HepG2 (cell line): ENCODE results near the gene NUBPL. TPM values are rescaled to one million over a fixed set of nuclear protein-coding genes. Genes with fewer than 3 reads are reported as not detected.

Experiments used
- ARID4A ChIP-seq: sonication (generic); formaldehyde crosslinking; IDR thresholded peaks from 2 replicates; pipeline ENCODE4 v1.5.0; 2020; ENCODE audit warnings: mild to moderate bottlenecking, missing genetic modification reagents, borderline replicate concordance
- ETV5 ChIP-seq: IDR thresholded peaks from 2 replicates; pipeline ENCODE4 v1.6.1; 2018; ENCODE audit warnings: missing biosample characterization, missing genetic modification reagents, inconsistent platforms, borderline replicate concordance
- HBP1 ChIP-seq: IDR thresholded peaks from 2 replicates; pipeline ENCODE4 v1.6.1; 2016; ENCODE audit warnings: low read depth, control low read depth
- HES4 ChIP-seq: sonication (generic); formaldehyde crosslinking; IDR thresholded peaks from 2 replicates; pipeline ENCODE4 v1.9.0; 2021; ENCODE audit warnings: mild to moderate bottlenecking, missing genetic modification reagents, borderline replicate concordance
- HOMEZ ChIP-seq: IDR thresholded peaks from 2 replicates; pipeline ENCODE4 v1.6.1; 2016; ENCODE audit warnings: low read depth
- KDM4B ChIP-seq: sonication (generic); formaldehyde crosslinking; IDR thresholded peaks from 2 replicates; pipeline ENCODE4 v1.4.0; 2020; ENCODE audit warnings: missing genetic modification reagents
- SP140L ChIP-seq: sonication (generic); formaldehyde crosslinking; IDR thresholded peaks from 2 replicates; pipeline ENCODE4 v1.4.0; 2020; ENCODE audit warnings: missing genetic modification reagents, borderline replicate concordance
- ZBTB25 ChIP-seq: IDR thresholded peaks from 2 replicates; pipeline ENCODE4 v1.6.1; 2018; ENCODE audit warnings: missing genetic modification reagents
- ZMAT5 ChIP-seq: sonication (generic); formaldehyde crosslinking; IDR thresholded peaks from 2 replicates; pipeline ENCODE4 v1.5.0; 2020; ENCODE audit warnings: mild to moderate bottlenecking, low read depth, missing genetic modification reagents, borderline replicate concordance
- ZNF318 ChIP-seq: sonication (generic); formaldehyde crosslinking; IDR thresholded peaks from 2 replicates; pipeline ENCODE4 v1.4.0; 2020; ENCODE audit warnings: mild to moderate bottlenecking, missing genetic modification reagents
- ZNF761 ChIP-seq: sonication (generic); formaldehyde crosslinking; conservative IDR thresholded peaks from 2 replicates; pipeline ENCODE4 v1.4.0; 2020; ENCODE audit warnings: mild to moderate bottlenecking, missing genetic modification reagents
- polyA plus RNA-seq, 8 experiments: library from polyadenylated mRNA; depleted of rRNA in 3 of 8; stranded (reverse) in 7 of 8; unstranded in 1 of 8; fragments of >200 nt; fragmentation: Illumina TruSeq in 4 of 8; extraction: Trizol in 4 of 8; gene quantifications; 2 replicates each; pipeline versions ENCODE4 v1.2.1 to v1.2.3, GENCODE V29; 2011 to 2016; ENCODE audit warnings: low read depth in 4 of 8, missing spikeins in 1 of 8, mixed read lengths in 1 of 8; ENCODE audit not compliant: insufficient read depth in 1 of 8
- total RNA-seq, 5 experiments: library from RNA; depleted of rRNA; stranded (reverse); fragments of >200 nt; fragmentation: Illumina TruSeq; extraction: Trizol; gene quantifications; 2 replicates each; pipeline ENCODE4 v1.2.3, GENCODE V29; 2016; ENCODE audit warnings: low read depth in 1 of 5

NUBPL gene
- total and polyA plus RNA-seq, 2 of the 13 experiments (the other 11 are each of a cell fraction or from before 2014, with no cell fraction given) = 21.3 to 44.1 TPM

- TF ChIP-seq ZNF318 (CRISPR knock-in tag) (no peak), ZBTB25 (CRISPR knock-in tag) (no peak), HOMEZ (CRISPR knock-in tag) (no peak), ZNF761 (no peak), ETV5 (no peak), ARID4A (CRISPR knock-in tag) (no peak), KDM4B (CRISPR knock-in tag) (no peak), HES4 (CRISPR knock-in tag) (no peak), SP140L (CRISPR knock-in tag) (no peak), ZMAT5 (CRISPR knock-in tag) (no peak), HBP1 (no peak)
Observed at GRCh38 chr14:31877255-31877798, 316.1 kb downstream of the NUBPL start (continued).
